ENCODE results near the gene LPIN1. TPM values are rescaled to one million over a fixed set of nuclear protein-coding genes. Genes with fewer than 3 reads are reported as not detected.

Gene LPIN1
- total and polyA plus RNA-seq, 2 of the 13 experiments (the other 11 are each of a cell fraction or from before 2014, with no cell fraction given): 9.7 to 19.4 TPM

DNA sequence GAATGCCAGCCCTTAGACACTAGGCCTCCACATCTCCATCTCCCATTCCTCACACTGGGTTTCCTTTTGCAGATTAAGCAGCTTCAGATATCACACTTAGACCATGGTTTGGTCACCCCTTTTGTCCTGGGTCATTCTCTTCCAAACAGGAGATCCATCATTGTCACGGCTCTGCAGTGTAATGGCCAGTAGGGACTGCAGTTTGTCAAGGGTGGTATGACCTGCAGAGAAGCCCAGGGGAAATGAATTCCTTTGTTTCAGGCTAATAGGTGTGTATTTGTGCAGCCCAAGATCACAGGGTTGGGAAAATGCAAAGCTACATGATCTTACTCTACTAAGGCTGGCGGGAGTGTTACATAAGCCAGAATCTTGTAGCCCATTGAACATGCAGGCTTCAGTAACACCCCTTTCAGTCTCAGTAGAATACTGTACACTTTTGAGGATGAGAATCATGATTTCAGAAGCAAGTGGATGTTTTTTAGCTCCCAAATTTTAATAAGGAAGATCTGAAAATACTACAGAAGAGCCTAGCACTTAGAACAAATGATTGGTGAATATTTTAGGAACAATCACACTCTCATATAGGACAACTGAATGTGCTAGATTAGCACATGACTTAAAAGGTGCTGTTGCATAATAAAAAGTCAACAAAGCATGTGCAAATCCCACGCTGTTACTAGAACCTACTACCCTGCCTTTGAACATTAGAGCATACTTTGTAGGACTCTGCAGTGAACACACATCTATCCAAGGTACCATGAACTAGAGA, 24.0 kb upstream of the LPIN1 start (continued):
- TF ChIP-seq, protein P1, sequence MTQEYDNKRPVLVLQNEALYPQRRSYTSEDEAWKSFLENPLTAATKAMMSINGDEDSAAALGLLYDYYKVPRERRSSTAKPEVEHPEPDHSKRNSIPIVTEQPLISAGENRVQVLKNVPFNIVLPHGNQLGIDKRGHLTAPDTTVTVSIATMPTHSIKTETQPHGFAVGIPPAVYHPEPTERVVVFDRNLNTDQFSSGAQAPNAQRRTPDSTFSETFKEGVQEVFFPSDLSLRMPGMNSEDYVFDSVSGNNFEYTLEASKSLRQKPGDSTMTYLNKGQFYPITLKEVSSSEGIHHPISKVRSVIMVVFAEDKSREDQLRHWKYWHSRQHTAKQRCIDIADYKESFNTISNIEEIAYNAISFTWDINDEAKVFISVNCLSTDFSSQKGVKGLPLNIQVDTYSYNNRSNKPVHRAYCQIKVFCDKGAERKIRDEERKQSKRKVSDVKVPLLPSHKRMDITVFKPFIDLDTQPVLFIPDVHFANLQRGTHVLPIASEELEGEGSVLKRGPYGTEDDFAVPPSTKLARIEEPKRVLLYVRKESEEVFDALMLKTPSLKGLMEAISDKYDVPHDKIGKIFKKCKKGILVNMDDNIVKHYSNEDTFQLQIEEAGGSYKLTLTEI (CRISPR knock-in tag; conservative IDR thresholded peaks at IDR 0.05): no peak
- TF ChIP-seq, protein P2, sequence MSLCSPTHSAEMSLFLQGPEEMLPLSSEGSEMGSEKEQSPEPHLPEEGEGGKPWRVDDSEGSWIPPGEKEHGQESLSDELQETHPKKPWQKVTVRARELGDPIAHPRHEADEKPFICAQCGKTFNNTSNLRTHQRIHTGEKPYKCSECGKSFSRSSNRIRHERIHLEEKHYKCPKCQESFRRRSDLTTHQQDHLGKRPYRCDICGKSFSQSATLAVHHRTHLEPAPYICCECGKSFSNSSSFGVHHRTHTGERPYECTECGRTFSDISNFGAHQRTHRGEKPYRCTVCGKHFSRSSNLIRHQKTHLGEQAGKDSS (CRISPR knock-in tag; IDR thresholded peaks at IDR 0.05; ENCODE audit: borderline replicate concordance, low read depth): no peak
- 0 out of 2 replicates have a peak, but pooled peaks have one; percentile 22 for TF ChIP-seq KLF6 (CRISPR knock-in tag; IDR thresholded peaks at IDR 0.05)
- TF ChIP-seq TARDBP (CRISPR knock-in tag; IDR thresholded peaks at IDR 0.05): peak; percentile 44; the same call in 1 of the 2 replicates
- TF ChIP-seq, protein P3, sequence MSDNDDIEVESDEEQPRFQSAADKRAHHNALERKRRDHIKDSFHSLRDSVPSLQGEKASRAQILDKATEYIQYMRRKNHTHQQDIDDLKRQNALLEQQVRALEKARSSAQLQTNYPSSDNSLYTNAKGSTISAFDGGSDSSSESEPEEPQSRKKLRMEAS (IDR thresholded peaks at IDR 0.05): peak; percentile 51
- TF ChIP-seq GATAD2A (CRISPR knock-in tag; IDR thresholded peaks at IDR 0.05): peak; percentile 75
- TF ChIP-seq BCL6 (CRISPR knock-in tag; IDR thresholded peaks at IDR 0.05): 0 out of 2 replicates have a peak, but pooled peaks have one; percentile 58
- TF ChIP-seq RARA (CRISPR knock-in tag; IDR thresholded peaks at IDR 0.05): 0 out of 2 replicates have a peak, but pooled peaks have one; percentile 13
- no peak for TF ChIP-seq KLF15 (CRISPR knock-in tag; IDR thresholded peaks at IDR 0.05; ENCODE audit: borderline replicate concordance)
- TF ChIP-seq, protein P4, sequence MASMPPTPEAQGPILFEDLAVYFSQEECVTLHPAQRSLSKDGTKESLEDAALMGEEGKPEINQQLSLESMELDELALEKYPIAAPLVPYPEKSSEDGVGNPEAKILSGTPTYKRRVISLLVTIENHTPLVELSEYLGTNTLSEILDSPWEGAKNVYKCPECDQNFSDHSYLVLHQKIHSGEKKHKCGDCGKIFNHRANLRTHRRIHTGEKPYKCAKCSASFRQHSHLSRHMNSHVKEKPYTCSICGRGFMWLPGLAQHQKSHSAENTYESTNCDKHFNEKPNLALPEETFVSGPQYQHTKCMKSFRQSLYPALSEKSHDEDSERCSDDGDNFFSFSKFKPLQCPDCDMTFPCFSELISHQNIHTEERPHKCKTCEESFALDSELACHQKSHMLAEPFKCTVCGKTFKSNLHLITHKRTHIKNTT (CRISPR knock-in tag; IDR thresholded peaks at IDR 0.05): no peak
- 0 out of 2 replicates have a peak, but pooled peaks have one; percentile 69 for TF ChIP-seq ZNF12 (CRISPR knock-in tag; IDR thresholded peaks at IDR 0.05)
- TF ChIP-seq SOX5 (CRISPR knock-in tag; IDR thresholded peaks at IDR 0.05; ENCODE audit: borderline replicate concordance): peak; percentile 61; the same call in 1 of the 2 replicates
- 0 out of 2 replicates have a peak, but pooled peaks have one; percentile 35 for TF ChIP-seq FOXJ3 (CRISPR knock-in tag; IDR thresholded peaks at IDR 0.05; ENCODE audit: borderline replicate concordance)
- TF ChIP-seq FOXA3 (CRISPR knock-in tag; IDR thresholded peaks at IDR 0.05): peak; percentile 93
